Coronary artery (tissue), 2 donors: ENCODE results near the gene PLPP4.

Experiments
- DNase-seq: peaks from one replicate; pipeline ENCODE4 v3.0.0-alpha.2; 2017; ENCODE audit warnings: low spot score
- H3K27ac ChIP-seq, 2 donors: fragments of 200-600 bp; sonication (generic); one replicate each; pipeline ENCODE4 v1.5.1; 2016 to 2019
- H3K4me3 ChIP-seq: fragments of 200-600 bp; sonication (generic); 2 replicates; pipeline ENCODE4 v1.5.1; 2016; ENCODE audit warnings: mild to moderate bottlenecking, moderate library complexity
- TF ChIP-seq, protein P1 (sequence below): fragments of 200-600 bp; sonication (generic); IDR thresholded peaks from one replicate; pipeline ENCODE4 v1.5.1; 2019; ENCODE audit warnings: antibody characterized with exemption

PLPP4 gene

DNA sequence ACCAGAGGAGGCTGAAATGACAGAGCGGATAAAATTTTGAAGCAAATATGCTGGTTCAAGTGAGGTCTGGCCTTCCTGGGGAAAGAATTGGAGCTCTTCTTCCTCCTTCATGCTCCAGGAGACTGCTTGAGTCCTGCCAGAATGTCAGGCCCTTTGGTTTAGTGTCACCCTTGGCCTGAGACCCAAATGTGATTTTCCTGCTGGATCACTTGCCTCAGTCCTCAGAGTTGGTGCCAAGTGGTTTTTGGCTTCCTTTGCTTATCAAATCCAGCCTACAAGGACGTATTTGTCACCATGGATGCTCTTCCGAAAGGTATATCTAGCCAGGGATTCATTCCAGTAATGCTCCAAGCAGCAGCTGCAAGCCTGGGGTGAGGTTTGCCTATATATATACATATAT, 118.4 kb downstream of the PLPP4 start:
- no peak for DNase-seq
- Histone ChIP-seq H3K27ac (no peak overlapping the region), H3K4me3 (no peak overlapping the region)
- TF ChIP-seq, protein P1, sequence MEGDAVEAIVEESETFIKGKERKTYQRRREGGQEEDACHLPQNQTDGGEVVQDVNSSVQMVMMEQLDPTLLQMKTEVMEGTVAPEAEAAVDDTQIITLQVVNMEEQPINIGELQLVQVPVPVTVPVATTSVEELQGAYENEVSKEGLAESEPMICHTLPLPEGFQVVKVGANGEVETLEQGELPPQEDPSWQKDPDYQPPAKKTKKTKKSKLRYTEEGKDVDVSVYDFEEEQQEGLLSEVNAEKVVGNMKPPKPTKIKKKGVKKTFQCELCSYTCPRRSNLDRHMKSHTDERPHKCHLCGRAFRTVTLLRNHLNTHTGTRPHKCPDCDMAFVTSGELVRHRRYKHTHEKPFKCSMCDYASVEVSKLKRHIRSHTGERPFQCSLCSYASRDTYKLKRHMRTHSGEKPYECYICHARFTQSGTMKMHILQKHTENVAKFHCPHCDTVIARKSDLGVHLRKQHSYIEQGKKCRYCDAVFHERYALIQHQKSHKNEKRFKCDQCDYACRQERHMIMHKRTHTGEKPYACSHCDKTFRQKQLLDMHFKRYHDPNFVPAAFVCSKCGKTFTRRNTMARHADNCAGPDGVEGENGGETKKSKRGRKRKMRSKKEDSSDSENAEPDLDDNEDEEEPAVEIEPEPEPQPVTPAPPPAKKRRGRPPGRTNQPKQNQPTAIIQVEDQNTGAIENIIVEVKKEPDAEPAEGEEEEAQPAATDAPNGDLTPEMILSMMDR = no peak

DNA sequence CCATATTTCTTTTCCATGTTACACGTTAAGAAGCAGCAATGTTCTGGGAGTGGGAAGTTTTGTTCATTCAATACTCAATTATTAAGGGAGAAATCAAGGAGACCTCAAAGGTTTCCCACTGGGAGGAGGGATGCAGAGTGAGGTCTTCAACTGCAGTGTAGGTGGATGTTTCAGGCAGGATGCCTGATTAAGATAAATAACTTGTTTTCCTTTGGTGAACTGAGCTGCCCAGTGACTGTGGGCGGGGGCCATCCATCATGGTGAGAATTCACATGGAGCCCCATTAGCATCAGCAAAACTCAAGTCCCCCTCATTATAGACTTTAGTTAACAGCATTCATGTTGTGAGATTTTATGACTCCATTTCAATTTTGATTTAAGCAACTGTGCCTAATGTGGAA, 121.1 kb downstream of the PLPP4 start:
- DNase-seq = no peak
- no peak overlapping the region for H3K27ac ChIP-seq
- H3K4me3 ChIP-seq = no peak overlapping the region
- TF ChIP-seq, protein P1 = no peak

DNA sequence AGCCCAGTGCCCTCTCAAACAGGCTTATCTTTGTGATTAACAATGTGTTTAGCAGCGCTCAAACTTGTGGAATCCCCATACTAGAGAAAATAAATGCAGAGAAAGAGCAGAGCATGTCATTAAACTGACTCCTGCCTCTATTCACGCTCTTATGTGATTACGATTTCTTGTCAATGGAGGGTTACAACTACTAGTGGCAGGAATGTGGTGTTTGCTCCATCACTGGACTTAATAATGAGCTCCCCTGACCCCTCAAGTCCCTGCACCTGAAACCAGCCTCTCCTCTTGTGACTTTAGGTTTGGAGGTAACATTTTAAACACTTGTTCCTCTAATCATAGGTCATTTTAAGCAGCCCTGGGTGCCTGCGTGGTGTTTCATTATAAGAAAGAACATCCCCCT, 121.9 kb downstream of the PLPP4 start:
- Histone ChIP-seq H3K27ac (no peak overlapping the region), H3K4me3 (no peak overlapping the region)
- DNase-seq = no peak
- TF ChIP-seq, protein P1 = no peak

DNA sequence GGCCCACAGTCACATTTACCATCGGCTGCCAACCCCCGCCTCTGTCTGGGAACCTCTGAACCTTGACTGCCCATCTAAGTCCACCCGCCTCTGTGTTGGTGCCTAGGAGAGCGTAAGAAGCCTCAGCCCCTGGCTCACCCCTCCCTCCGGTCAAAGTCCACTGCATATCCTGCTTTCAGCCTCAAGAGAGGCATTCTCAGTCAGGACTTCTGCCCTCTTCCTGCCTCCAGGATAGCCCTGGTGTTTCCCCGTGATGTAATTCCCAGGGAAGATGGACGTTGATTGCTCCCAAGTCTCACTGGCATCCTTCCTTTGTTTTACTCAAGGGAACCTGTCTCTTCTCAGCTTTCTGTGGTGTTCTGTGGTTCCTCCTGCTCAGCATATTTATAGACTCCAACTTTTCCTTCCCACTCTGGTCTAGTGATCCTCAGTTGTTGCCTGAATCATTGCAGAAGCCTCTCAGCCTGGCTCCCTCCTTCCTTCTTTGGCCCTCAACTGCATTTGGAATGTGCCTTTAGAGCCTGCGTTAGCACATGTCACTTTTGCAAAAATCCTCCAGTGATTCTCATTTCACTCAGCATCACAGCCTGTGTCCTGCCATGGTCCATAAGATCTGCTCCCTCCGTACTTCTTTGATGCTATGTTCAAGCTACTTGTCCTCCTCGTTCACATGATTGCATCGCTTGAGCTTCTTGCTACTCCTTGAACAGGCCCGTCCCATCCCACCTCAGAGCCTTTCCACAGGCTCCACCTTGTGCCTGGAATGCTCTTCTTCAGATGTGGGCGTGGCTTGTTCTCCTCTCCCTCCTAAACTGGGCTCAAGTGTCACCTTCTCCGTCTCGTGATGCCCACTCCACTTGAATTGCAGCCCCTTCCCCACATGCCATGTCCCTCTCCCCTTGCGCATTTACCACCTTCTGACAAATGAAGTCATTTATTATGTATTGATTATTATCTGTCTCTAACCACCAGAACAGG, 124.2 kb downstream of the PLPP4 start:
- Histone ChIP-seq H3K27ac (no peak overlapping the region), H3K4me3 (no peak overlapping the region)
- TF ChIP-seq, protein P1 = no peak
- no peak for DNase-seq

DNA sequence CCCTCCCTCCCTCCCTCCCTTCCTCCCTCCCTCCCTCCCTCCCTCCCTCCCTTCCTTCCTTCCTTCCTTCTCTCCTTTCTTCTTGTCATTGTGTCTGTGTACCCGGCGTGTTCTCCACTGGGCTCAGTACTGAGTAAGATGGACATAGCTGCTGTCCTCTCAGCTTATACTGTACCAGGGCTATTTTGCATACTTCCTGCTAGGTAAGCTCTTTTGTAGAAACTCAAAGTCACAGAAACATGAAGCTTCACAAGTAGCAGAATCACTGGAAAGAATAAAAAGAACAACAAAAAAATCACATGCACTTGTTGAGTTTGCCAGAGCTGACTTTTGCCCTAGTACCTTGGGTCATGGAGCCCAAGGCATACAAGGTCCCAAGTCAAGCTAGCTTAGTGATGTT, 125.7 kb downstream of the PLPP4 start:
- no peak overlapping the region for H3K27ac ChIP-seq
- DNase-seq = no peak
- TF ChIP-seq, protein P1 = no peak
- H3K4me3 ChIP-seq = no peak overlapping the region

DNA sequence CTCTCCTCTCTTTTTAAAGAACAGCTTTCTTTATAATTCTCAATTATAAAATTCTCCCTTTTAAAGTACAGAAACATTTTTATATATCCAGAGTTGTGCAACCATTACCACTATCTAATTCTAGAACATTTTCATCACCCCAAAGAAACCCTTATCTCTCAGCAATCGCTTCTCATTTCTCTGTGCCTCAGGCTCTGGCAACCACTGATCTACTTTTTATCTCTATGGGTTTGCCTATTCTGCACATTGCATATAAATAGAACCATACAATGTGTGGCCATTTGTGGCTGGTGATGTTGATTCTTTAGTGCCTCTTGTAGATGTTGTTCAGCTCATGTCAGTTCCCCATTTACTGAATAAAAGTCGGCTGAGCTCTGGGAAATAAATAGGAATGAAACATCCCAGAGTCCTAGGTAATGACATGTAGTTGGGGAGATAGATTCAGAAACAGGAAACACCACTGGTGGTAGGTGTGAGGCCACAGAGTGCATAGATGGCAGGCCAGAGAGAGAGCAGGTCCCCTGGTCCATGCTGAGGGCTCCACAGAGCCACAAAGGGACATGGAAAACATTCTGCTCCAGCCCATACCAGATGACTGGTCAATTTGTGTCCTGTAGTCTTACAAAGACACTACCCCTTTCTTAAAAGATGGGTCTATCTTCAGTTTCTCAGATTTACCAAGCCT, 126.5 kb downstream of the PLPP4 start:
- TF ChIP-seq, protein P1 = no peak
- no peak overlapping the region for H3K4me3 ChIP-seq
- no peak for DNase-seq

DNA sequence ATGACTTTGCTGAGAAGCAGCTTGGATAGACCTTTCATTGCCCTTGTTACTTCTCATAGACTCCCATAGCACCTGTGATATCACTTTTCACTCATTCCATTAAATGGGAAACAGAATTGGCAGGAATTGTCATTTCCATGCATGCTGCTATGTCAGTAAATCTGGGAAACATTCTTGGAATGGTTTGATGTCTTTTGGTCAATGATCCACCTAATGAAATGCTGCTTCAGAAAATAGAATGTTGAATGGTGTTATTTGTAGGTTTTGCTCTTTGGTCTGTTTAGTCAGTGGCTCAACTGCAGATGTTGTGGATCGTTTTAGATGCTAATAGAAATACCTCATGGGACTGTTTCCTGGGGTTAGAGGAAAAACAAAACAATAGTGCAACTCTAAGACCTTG, 127.8 kb downstream of the PLPP4 start:
- TF ChIP-seq, protein P1 = no peak
- DNase-seq = no peak
- H3K27ac ChIP-seq = no peak overlapping the region
- H3K4me3 ChIP-seq = no peak overlapping the region

More for the DNA sequence above, 126.5 kb downstream of the PLPP4 start:
- no peak overlapping the region for H3K27ac ChIP-seq
